CD4-positive, alpha-beta T cell (primary cell): ENCODE results near the gene FAM153A. TPM values are rescaled to one million over a fixed set of nuclear protein-coding genes. Genes with fewer than 3 reads are reported as not detected.
"Not testable (repeated sequence)": the region's sequence is repeated elsewhere in the genome, so short reads cannot be mapped to it uniquely, and the experiment has no call there.

Experiments used
- ATAC-seq: fragments of 200-7000 bp; cut with Tn5 transposase; one replicate; pipeline ENCODE4 v1.10.0; 2022; ENCODE audit warnings: mild to moderate bottlenecking; ENCODE audit not compliant: poor library complexity
- CTCF ChIA-PET: fragments of 350-600 bp; sonication (Branson Sonifier 250); formaldehyde crosslinking; loops from one replicate; lab custom pipeline; 2021; ENCODE audit warnings: antibody characterized with exemption, inconsistent platforms; lab: Charles Lee
- POLR2A ChIA-PET: fragments of 350-600 bp; sonication (Branson Sonifier 250); formaldehyde crosslinking; loops from one replicate; lab custom pipeline; 2021; ENCODE audit warnings: antibody characterized with exemption, inconsistent platforms; lab: Charles Lee
- DNase-seq, 14 experiments: peaks; one replicate each; pipeline ENCODE4 v3.0.0-alpha.2; 2013 to 2020; ENCODE audit warnings: mixed read lengths in 2 of 14
- H3K27ac ChIP-seq, 2 donors: one replicate each; pipeline versions ENCODE4 v1.5.1 to v1.7.0; 2013; ENCODE audit warnings: low read length in 2 of 2, low read depth in 1 of 2, mild to moderate bottlenecking in 1 of 2
- H3K27me3 ChIP-seq, 2 experiments: 1 replicate in 1 of 2; 2 replicates in 1 of 2; pipeline versions ENCODE4 v1.6.1 to v1.7.0; 2013; ENCODE audit warnings: low read length in 2 of 2, control low read depth in 1 of 2, mild to moderate bottlenecking in 1 of 2, moderate library complexity in 1 of 2; ENCODE audit not compliant: insufficient read depth in 2 of 2, control insufficient read depth in 1 of 2
- H3K36me3 ChIP-seq: one replicate; pipeline ENCODE4 v1.6.1; 2013; ENCODE audit warnings: low read length, control low read depth; ENCODE audit not compliant: insufficient read depth
- H3K4me1 ChIP-seq: one replicate; pipeline ENCODE4 v1.6.1; 2013; ENCODE audit warnings: low read length, control low read depth; ENCODE audit not compliant: insufficient read depth
- H3K4me3 ChIP-seq: one replicate; pipeline ENCODE4 v1.5.1; 2013; ENCODE audit warnings: mild to moderate bottlenecking, low read length, moderate library complexity
- H3K9me3 ChIP-seq, 2 experiments: 1 replicate in 1 of 2; 2 replicates in 1 of 2; pipeline versions ENCODE4 v1.6.1 to v1.7.0; 2013; ENCODE audit warnings: low read length in 2 of 2, mild to moderate bottlenecking in 2 of 2, control low read depth in 1 of 2, moderate library complexity in 1 of 2; ENCODE audit not compliant: control insufficient read depth in 1 of 2, insufficient read depth in 1 of 2
- H3K27ac Mint-ChIP-seq: one replicate; pipeline ENCODE4 v1.8.0; 2020; ENCODE audit warnings: mixed read lengths
- H3K27me3 Mint-ChIP-seq: one replicate; pipeline ENCODE4 v1.8.0; 2021; ENCODE audit warnings: mixed read lengths
- H3K36me3 Mint-ChIP-seq: one replicate; pipeline ENCODE4 v1.8.0; 2021; ENCODE audit warnings: low read depth, mixed read lengths
- H3K4me1 Mint-ChIP-seq: one replicate; pipeline ENCODE4 v1.8.0; 2021; ENCODE audit warnings: low read depth, mixed read lengths
- H3K4me3 Mint-ChIP-seq: one replicate; pipeline ENCODE4 v1.8.0; 2020; ENCODE audit warnings: mild to moderate bottlenecking, mixed read lengths
- H3K9me3 Mint-ChIP-seq: one replicate; pipeline ENCODE4 v1.8.0; 2020; ENCODE audit warnings: mixed read lengths
- intact Hi-C, 2 experiments: fragments of 100-400 bp; cut with DNase I in 1 of 2; cut with micrococcal nuclease in 1 of 2; formaldehyde crosslinking; loops; one replicate each; pipeline versions ENCODE4 v1.15.1 to v1.9.0; 2023 to 2025; cut with DNase I, micrococcal nuclease
- total RNA-seq, 174 experiments: library from RNA in 2 of 174; stranded (reverse) in 2 of 174; gene quantifications; one replicate each; pipeline ENCODE4 v1.2.3 and lab custom pipeline; 2021 to 2026

FAM153A gene
- total RNA-seq, 2 experiments from 2014 or later, result 106 to 115 TPM

GRCh38 chr5:177791649-177792048 is 8.9 kb upstream of the FAM153A start:
- H3K4me3 Mint-ChIP-seq, H3K4me1 ChIP-seq, H3K4me3 ChIP-seq, H3K27ac Mint-ChIP-seq, DNase-seq, H3K36me3 Mint-ChIP-seq, CTCF ChIA-PET, ATAC-seq, intact Hi-C loops, H3K27me3 Mint-ChIP-seq, POLR2A ChIA-PET, H3K27me3 ChIP-seq, H3K27ac ChIP-seq, H3K9me3 Mint-ChIP-seq, H3K4me1 Mint-ChIP-seq, H3K36me3 ChIP-seq, H3K9me3 ChIP-seq: not testable (repeated sequence)

GRCh38 chr5:177782169-177782568 is 530 bp downstream of the FAM153A start:
- H3K9me3 Mint-ChIP-seq, CTCF ChIA-PET, H3K4me1 ChIP-seq, H3K4me3 Mint-ChIP-seq, H3K9me3 ChIP-seq, H3K4me1 Mint-ChIP-seq, POLR2A ChIA-PET, H3K27ac Mint-ChIP-seq, H3K36me3 ChIP-seq, DNase-seq, H3K36me3 Mint-ChIP-seq, H3K4me3 ChIP-seq, ATAC-seq, H3K27ac ChIP-seq, H3K27me3 Mint-ChIP-seq, intact Hi-C loops, H3K27me3 ChIP-seq: not testable (repeated sequence)

GRCh38 chr5:177771206-177771605 is 11.5 kb downstream of the FAM153A start:
- H3K4me3 ChIP-seq, H3K4me1 Mint-ChIP-seq, POLR2A ChIA-PET, ATAC-seq, H3K27me3 ChIP-seq, H3K27me3 Mint-ChIP-seq, H3K4me1 ChIP-seq, H3K27ac ChIP-seq, DNase-seq, H3K27ac Mint-ChIP-seq, H3K36me3 Mint-ChIP-seq, H3K9me3 ChIP-seq, H3K9me3 Mint-ChIP-seq, CTCF ChIA-PET, intact Hi-C loops, H3K36me3 ChIP-seq, H3K4me3 Mint-ChIP-seq: not testable (repeated sequence)

- CTCF ChIA-PET, H3K9me3 ChIP-seq, H3K36me3 ChIP-seq, H3K4me1 ChIP-seq, H3K27me3 Mint-ChIP-seq, H3K36me3 Mint-ChIP-seq, H3K9me3 Mint-ChIP-seq, intact Hi-C loops, DNase-seq, POLR2A ChIA-PET, H3K4me3 ChIP-seq, H3K4me3 Mint-ChIP-seq, ATAC-seq, H3K27me3 ChIP-seq, H3K27ac Mint-ChIP-seq, H3K27ac ChIP-seq, H3K4me1 Mint-ChIP-seq: not testable (repeated sequence)
These were observed 12.1 kb downstream of the FAM153A start for GRCh38 chr5:177770646-177771045.

- H3K27me3 ChIP-seq, H3K36me3 ChIP-seq, H3K4me1 Mint-ChIP-seq, intact Hi-C loops, H3K9me3 ChIP-seq, POLR2A ChIA-PET, H3K27ac ChIP-seq, H3K27me3 Mint-ChIP-seq, H3K4me1 ChIP-seq, H3K4me3 ChIP-seq, DNase-seq, CTCF ChIA-PET, H3K9me3 Mint-ChIP-seq, H3K27ac Mint-ChIP-seq, H3K4me3 Mint-ChIP-seq, ATAC-seq, H3K36me3 Mint-ChIP-seq: not testable (repeated sequence)
These were observed 18.8 kb downstream of the FAM153A start for GRCh38 chr5:177763737-177764508.

- H3K4me1 ChIP-seq, H3K4me3 ChIP-seq, H3K36me3 Mint-ChIP-seq, H3K36me3 ChIP-seq, intact Hi-C loops, H3K9me3 ChIP-seq, ATAC-seq, H3K4me3 Mint-ChIP-seq, H3K4me1 Mint-ChIP-seq, H3K9me3 Mint-ChIP-seq, H3K27ac Mint-ChIP-seq, DNase-seq, H3K27me3 Mint-ChIP-seq, H3K27me3 ChIP-seq, POLR2A ChIA-PET, H3K27ac ChIP-seq, CTCF ChIA-PET: not testable (repeated sequence)
These were observed 21.7 kb downstream of the FAM153A start for GRCh38 chr5:177760954-177761353.

GRCh38 chr5:177747354-177747753 is 35.3 kb downstream of the FAM153A start:
- CTCF ChIA-PET, POLR2A ChIA-PET, ATAC-seq: not testable (repeated sequence)

More at GRCh38 chr5:177747354-177747753, 35.3 kb downstream of the FAM153A start:
- H3K9me3 ChIP-seq, H3K36me3 Mint-ChIP-seq, H3K9me3 Mint-ChIP-seq, H3K36me3 ChIP-seq, H3K27me3 ChIP-seq, H3K4me3 Mint-ChIP-seq, H3K27ac Mint-ChIP-seq, H3K4me1 Mint-ChIP-seq, H3K27me3 Mint-ChIP-seq, H3K4me3 ChIP-seq, DNase-seq, H3K4me1 ChIP-seq, intact Hi-C loops, H3K27ac ChIP-seq: not testable (repeated sequence)
